Neural cell (in vitro differentiated cells): ENCODE data around the gene CUEDC1. TPM values are rescaled to one million over a fixed set of nuclear protein-coding genes. Genes with fewer than 3 reads are reported as not detected.

ENCODE experiments used
- H2AFZ ChIP-seq: fragments of 200-600, 300-800 bp; sonication (generic), shearing (Covaris generic); 2 replicates; pipeline ENCODE4 v1.6.0; 2014; ENCODE audit warnings: low read depth, mild to moderate bottlenecking, antibody characterized with exemption, low read length, moderate library complexity
- H3F3A ChIP-seq: fragments of 200-600 bp; shearing (Covaris generic); 2 replicates; pipeline ENCODE4 v1.6.1; 2016; ENCODE audit warnings: mild to moderate bottlenecking, moderate library complexity, mixed read lengths, antibody characterized with exemption, low read length; ENCODE audit not compliant: insufficient read depth, poor library complexity, severe bottlenecking
- H3K27ac ChIP-seq: fragments of 200-600, 300-800 bp; sonication (generic), shearing (Covaris generic); 2 replicates; pipeline ENCODE4 v1.5.1; 2014; ENCODE audit warnings: mild to moderate bottlenecking, low read length, moderate library complexity
- H3K27me3 ChIP-seq: fragments of 300-800, 200-600 bp; sonication (generic), shearing (Covaris generic); 2 replicates; pipeline ENCODE4 v1.6.0; 2014; ENCODE audit warnings: mild to moderate bottlenecking, low read depth, low read length, moderate library complexity; ENCODE audit not compliant: insufficient read depth
- H3K36me3 ChIP-seq: fragments of 300-800, 200-600 bp; sonication (generic), shearing (Covaris generic); 2 replicates; pipeline ENCODE4 v1.5.1; 2014; ENCODE audit warnings: mild to moderate bottlenecking, antibody characterized with exemption, low read length, moderate library complexity; ENCODE audit not compliant: insufficient read depth
- H3K4me2 ChIP-seq: fragments of 300-800, 200-600 bp; sonication (generic), shearing (Covaris generic); 2 replicates; pipeline ENCODE4 v1.6.0; 2014; ENCODE audit warnings: mild to moderate bottlenecking, low read length
- H3K4me3 ChIP-seq: fragments of 300-800, 200-600 bp; sonication (generic), shearing (Covaris generic); 2 replicates; pipeline ENCODE4 v1.5.1; 2014; ENCODE audit warnings: mild to moderate bottlenecking, low read length, moderate library complexity
- H3K79me2 ChIP-seq: fragments of 200-600 bp; shearing (Covaris generic); replicated peaks from 2 replicates; pipeline ENCODE4 v1.6.0; 2014; ENCODE audit warnings: mild to moderate bottlenecking, low read length, moderate library complexity; ENCODE audit not compliant: insufficient read depth
- H3K9ac ChIP-seq: fragments of 300-800, 200-600 bp; sonication (generic), shearing (Covaris generic); 2 replicates; pipeline ENCODE4 v1.6.1; 2016; ENCODE audit warnings: mild to moderate bottlenecking, low read length, mixed read lengths
- H3K9me2 ChIP-seq: fragments of 200-600 bp; shearing (Covaris generic); 2 replicates; pipeline ENCODE4 v1.6.1; 2016; ENCODE audit warnings: mild to moderate bottlenecking, low read length, mixed read lengths; ENCODE audit not compliant: insufficient read depth
- H3K9me3 ChIP-seq: fragments of 200-600, 300-800 bp; sonication (generic), shearing (Covaris generic); 2 replicates; pipeline ENCODE4 v1.6.1; 2016; ENCODE audit warnings: mild to moderate bottlenecking, mixed run types, low read length, moderate library complexity, mixed read lengths
- H4K20me1 ChIP-seq: fragments of 200-600 bp; shearing (Covaris generic); 2 replicates; pipeline ENCODE4 v1.6.1; 2016; ENCODE audit warnings: mild to moderate bottlenecking, mixed run types; ENCODE audit not compliant: insufficient read depth
- EP300 ChIP-seq: fragments of 450-650 bp; conservative IDR thresholded peaks from 2 replicates; pipeline ENCODE4 v1.6.1; 2014; ENCODE audit warnings: antibody characterized with exemption, mild to moderate bottlenecking, moderate library complexity; ENCODE audit not compliant: poor library complexity, severe bottlenecking
- EZH2 ChIP-seq: fragments of 200-600, 300-800 bp; shearing (Covaris generic), sonication (generic); IDR thresholded peaks from 2 replicates; pipeline ENCODE4 v1.6.1; 2014; ENCODE audit warnings: antibody characterized with exemption, low read length, borderline replicate concordance, mild to moderate bottlenecking; ENCODE audit not compliant: insufficient read depth, poor library complexity, severe bottlenecking
- MXI1 ChIP-seq: fragments of 450-650 bp; conservative IDR thresholded peaks from 2 replicates; pipeline ENCODE4 v1.6.1; 2014; ENCODE audit warnings: antibody characterized with exemption, mild to moderate bottlenecking; ENCODE audit not compliant: poor library complexity, severe bottlenecking
- POLR2AphosphoS5 ChIP-seq: IDR thresholded peaks from 2 replicates; pipeline ENCODE4 v1.6.1; 2012
- RAD21 ChIP-seq: fragments of 450-650 bp; conservative IDR thresholded peaks from 2 replicates; pipeline ENCODE4 v1.6.1; 2014; ENCODE audit warnings: antibody characterized with exemption, mild to moderate bottlenecking, moderate library complexity
- SMC3 ChIP-seq: fragments of 450-650 bp; conservative IDR thresholded peaks from 2 replicates; pipeline ENCODE4 v1.6.1; 2014; ENCODE audit warnings: antibody characterized with exemption, mild to moderate bottlenecking, moderate library complexity; ENCODE audit not compliant: poor library complexity
- TAF1 ChIP-seq: IDR thresholded peaks from 2 replicates; pipeline ENCODE4 v1.6.1; 2012; ENCODE audit warnings: low read depth
- polyA plus RNA-seq: library from polyadenylated mRNA; depleted of rRNA; stranded (reverse); fragments of >200 nt; gene quantifications from 2 replicates; pipeline ENCODE4 v1.2.3, GENCODE V29; 2014
- TF ChIP-seq, protein P1 (sequence below): fragments of 450-650 bp; IDR thresholded peaks from 2 replicates; pipeline ENCODE4 v1.5.1; 2014; ENCODE audit warnings: antibody characterized with exemption, mild to moderate bottlenecking, moderate library complexity; ENCODE audit not compliant: poor library complexity, severe bottlenecking
- TF ChIP-seq, protein P2 (sequence below): IDR thresholded peaks from 2 replicates; pipeline ENCODE4 v1.6.1; 2012; ENCODE audit warnings: borderline replicate concordance

CUEDC1 gene
- polyA plus RNA-seq, 1 donor from 2014 or later = 27.0 TPM

GRCh38 chr17:57880086-57880456, 75.1 kb downstream of the CUEDC1 start:
- Histone ChIP-seq H3K9me2 (no peaks in the 10 kb centered on the region), H3K4me2 (no peak overlapping the region), H3K9ac (no peak overlapping the region), H3K79me2 (no peaks in the 10 kb centered on the region), H2AFZ (no peak overlapping the region), H3K9me3 (no peaks in the 10 kb centered on the region), H3K4me3 (no peak overlapping the region), H3K36me3 (no peaks in the 10 kb centered on the region), H4K20me1 (no peaks in the 10 kb centered on the region), H3K27ac (no peak overlapping the region), H3K27me3 (no peaks in the 10 kb centered on the region), H3F3A (no peaks in the 10 kb centered on the region)
- TF ChIP-seq, protein P1, sequence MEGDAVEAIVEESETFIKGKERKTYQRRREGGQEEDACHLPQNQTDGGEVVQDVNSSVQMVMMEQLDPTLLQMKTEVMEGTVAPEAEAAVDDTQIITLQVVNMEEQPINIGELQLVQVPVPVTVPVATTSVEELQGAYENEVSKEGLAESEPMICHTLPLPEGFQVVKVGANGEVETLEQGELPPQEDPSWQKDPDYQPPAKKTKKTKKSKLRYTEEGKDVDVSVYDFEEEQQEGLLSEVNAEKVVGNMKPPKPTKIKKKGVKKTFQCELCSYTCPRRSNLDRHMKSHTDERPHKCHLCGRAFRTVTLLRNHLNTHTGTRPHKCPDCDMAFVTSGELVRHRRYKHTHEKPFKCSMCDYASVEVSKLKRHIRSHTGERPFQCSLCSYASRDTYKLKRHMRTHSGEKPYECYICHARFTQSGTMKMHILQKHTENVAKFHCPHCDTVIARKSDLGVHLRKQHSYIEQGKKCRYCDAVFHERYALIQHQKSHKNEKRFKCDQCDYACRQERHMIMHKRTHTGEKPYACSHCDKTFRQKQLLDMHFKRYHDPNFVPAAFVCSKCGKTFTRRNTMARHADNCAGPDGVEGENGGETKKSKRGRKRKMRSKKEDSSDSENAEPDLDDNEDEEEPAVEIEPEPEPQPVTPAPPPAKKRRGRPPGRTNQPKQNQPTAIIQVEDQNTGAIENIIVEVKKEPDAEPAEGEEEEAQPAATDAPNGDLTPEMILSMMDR = no peak
- TF ChIP-seq MXI1 = no peak
- no peak for TF ChIP-seq TAF1
- TF ChIP-seq, protein P2, sequence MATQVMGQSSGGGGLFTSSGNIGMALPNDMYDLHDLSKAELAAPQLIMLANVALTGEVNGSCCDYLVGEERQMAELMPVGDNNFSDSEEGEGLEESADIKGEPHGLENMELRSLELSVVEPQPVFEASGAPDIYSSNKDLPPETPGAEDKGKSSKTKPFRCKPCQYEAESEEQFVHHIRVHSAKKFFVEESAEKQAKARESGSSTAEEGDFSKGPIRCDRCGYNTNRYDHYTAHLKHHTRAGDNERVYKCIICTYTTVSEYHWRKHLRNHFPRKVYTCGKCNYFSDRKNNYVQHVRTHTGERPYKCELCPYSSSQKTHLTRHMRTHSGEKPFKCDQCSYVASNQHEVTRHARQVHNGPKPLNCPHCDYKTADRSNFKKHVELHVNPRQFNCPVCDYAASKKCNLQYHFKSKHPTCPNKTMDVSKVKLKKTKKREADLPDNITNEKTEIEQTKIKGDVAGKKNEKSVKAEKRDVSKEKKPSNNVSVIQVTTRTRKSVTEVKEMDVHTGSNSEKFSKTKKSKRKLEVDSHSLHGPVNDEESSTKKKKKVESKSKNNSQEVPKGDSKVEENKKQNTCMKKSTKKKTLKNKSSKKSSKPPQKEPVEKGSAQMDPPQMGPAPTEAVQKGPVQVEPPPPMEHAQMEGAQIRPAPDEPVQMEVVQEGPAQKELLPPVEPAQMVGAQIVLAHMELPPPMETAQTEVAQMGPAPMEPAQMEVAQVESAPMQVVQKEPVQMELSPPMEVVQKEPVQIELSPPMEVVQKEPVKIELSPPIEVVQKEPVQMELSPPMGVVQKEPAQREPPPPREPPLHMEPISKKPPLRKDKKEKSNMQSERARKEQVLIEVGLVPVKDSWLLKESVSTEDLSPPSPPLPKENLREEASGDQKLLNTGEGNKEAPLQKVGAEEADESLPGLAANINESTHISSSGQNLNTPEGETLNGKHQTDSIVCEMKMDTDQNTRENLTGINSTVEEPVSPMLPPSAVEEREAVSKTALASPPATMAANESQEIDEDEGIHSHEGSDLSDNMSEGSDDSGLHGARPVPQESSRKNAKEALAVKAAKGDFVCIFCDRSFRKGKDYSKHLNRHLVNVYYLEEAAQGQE = no peak
- TF ChIP-seq EP300 = no peak
- TF ChIP-seq POLR2AphosphoS5 = no peak

DNA sequence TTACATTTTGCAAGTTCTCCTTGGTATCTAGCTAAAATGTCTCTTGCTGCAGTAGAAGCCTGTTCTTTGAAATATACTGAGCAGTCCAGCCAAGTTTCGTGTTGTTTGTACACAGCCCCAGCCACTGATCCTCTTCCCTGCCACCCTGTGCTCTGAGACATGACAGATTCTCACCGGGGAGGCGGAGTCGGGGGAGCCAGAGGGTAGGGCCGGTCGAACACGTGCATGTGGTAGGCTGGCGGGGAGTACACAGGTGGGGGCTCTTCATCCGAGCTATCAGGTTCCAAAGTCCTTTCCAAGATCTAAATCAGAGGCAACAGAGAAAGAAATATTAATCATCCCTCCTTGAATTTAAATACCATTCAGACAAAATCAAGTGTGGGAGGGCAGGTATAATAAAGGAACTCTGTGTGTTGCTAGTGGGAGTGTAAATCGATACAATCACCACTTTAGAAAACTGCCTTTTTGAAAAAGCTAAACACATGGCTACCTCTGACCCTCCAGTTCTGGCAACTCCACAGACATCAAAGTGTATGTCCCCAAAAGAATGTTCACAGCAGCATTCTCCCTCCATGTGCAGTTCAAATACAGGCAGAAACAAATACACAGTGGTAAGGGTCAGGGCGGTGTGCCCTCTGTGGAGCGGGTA, 75.7 kb downstream of the CUEDC1 start:
- H3K27ac ChIP-seq = no peak overlapping the region
- H3K4me2 ChIP-seq = no peak overlapping the region

More for the DNA sequence above, 75.7 kb downstream of the CUEDC1 start:
- no peaks in the 10 kb centered on the region for H3F3A ChIP-seq
- H3K27me3 ChIP-seq = no peaks in the 10 kb centered on the region
- TF ChIP-seq EP300 = no peak
- TF ChIP-seq RAD21 = no peak
- TF ChIP-seq TAF1 = no peak
- TF ChIP-seq, protein P2 = no peak
- TF ChIP-seq, protein P1 = no peak
- no peak for TF ChIP-seq POLR2AphosphoS5
- TF ChIP-seq SMC3 = no peak
- TF ChIP-seq EZH2 = no peak
- no peak for TF ChIP-seq MXI1
- H3K79me2 ChIP-seq = no peaks in the 10 kb centered on the region
- no peaks in the 10 kb centered on the region for H4K20me1 ChIP-seq
- no peaks in the 10 kb centered on the region for H3K9me3 ChIP-seq
- no peak overlapping the region for H3K9ac ChIP-seq
- no peak overlapping the region for H3K4me3 ChIP-seq
- H2AFZ ChIP-seq = no peak overlapping the region
- H3K36me3 ChIP-seq = no peaks in the 10 kb centered on the region
- no peaks in the 10 kb centered on the region for H3K9me2 ChIP-seq
